ENCODE results near the gene HOXC5.

The HOXC5 gene

DNA sequence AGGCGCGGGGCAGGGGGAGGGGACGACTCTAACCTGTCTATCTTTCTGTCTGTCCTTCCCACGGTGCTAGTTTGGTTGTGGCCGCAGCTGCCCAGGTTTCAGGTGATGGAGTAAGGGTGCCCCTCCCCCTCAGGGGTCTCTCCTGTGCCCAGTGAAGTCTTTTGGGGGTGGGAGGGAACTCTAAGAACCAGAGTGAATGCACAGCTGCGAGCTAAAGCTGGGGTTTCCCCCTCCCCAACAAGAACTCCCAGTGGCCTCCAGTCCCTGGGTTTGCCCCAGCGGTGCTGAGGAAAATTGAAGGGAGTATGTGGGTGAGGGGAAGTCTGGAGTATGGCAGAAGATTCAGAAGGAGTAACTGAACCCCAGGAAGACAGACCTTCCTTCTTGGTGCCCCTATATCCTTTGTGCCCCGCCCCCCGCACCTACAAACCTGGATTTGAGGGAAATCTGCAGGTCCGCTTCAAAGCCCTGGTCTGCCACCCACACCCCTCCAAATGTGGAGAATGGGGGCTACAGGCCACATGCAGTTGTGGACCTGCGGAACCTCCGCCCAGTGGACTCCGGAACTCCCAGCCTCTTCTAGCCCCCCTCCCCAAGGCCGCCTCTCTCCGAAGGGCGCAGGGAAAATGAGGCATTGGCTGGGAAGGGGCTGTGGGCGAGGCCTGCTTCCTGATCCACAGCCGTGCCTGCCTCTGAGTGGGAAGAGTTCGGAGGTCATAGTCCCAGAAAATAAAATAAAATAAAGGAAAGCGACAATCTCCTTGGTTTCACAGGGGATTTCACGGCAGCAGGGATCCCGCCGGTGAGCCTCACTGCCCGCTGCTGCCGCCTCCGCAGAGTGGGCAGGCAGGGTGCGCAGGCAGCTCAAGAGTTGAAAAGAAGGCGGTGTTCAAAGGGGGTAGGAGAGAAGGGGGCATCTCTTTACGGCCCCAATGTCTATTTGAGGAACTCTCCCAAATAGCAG lies 36.3 kb upstream of the HOXC5 start:
- no peak for DNase-seq

DNA sequence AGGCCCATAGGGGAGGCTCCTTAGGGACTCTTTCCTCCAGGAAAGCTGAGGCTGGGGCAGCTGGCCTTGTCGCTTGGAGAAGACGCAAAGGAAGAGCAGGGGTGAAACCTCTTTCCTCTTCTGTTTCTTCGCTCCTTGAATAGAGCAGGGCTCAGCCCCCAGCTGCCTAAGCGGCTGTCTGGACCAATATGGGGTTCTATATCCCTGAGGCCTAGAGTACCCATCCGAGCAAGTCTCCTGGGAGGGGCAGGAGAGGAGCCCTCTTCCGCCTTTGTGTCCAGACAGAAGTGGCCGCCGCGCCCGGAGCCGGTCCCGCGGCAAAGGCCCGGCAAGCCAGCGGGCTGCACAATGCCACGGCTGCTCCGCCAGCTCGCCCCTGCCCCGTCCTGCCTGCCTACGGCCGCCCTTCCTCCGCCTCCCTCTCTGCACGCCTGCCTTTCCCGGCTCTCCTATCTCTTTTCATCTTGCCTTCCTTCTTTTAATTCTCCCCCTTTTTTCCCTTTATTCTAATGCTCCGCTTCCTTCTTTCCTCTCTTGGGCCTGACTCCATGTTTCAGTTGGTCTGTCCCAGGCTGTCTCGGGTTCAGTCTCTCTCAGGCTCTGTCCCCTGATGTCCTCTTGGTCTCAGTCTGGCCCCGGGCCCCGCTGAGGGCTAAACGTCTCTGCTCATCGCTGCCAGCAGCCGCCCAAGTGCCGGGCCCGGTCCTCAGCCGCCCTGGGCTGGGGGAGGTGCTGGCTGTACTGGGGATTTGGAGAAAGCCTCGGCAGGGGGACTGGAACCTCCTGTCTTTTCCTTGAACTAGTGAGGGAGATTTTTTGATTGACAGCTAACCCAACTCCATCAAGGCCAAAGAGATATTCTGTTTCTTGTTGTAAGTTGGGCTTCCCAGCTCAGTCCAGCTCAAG lies 35.4 kb upstream of the HOXC5 start:
- no peak for DNase-seq

DNA sequence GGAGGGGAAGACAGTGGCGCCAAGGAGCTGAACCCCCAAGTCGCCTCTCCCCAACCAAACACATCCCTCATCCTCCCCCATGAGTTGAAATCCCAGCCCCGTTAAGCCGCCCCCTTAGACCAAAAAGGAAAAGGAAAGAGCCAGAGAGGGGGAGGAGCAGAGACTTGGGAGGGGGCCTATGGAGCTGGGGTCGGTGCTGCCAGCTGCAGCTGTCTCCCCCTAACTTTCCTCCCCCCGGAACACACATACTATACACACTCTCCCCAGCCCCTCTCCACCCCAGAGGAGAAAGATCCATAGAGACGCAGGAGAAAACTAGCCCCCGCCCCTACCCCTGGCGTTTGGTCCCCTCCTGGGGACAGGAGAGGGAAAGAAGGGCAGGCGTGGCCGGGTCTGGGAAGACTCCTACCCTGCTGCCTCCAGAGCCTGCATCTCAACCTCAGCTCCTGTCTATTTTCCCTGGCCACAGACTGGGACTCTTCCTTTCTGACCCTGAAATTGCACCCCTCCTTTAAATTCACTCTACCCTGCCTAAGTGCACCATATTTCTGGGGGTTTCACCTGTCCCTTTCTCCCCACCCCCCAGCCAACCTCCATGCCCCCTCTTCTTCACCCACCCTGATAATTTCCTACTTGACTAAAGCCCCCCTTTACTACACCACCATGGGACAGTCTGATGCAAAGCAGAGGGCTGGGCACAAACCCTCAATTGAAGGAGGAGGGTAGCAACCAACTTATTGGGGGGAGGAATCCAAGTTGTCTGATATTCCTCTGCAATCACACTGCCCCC lies 34.5 kb upstream of the HOXC5 start:
- DNase-seq: no peak

DNA sequence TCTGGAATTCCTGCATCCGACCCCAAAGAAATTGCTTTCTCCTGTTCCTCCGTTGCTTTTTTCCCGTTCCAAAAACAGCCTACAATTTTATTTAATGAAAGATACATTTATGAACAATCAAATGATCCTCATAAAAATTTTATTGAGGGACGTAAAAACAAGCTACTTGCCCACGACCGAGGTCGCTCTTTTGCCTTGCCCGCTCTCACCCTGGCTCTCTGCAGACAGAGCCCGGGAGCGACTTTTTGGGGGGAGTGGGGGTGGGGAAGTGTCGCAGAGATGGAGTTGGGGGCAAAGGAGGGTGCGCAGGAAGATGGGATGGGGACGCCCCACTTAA lies 34.0 kb upstream of the HOXC5 start:
- no peak for DNase-seq

DNA sequence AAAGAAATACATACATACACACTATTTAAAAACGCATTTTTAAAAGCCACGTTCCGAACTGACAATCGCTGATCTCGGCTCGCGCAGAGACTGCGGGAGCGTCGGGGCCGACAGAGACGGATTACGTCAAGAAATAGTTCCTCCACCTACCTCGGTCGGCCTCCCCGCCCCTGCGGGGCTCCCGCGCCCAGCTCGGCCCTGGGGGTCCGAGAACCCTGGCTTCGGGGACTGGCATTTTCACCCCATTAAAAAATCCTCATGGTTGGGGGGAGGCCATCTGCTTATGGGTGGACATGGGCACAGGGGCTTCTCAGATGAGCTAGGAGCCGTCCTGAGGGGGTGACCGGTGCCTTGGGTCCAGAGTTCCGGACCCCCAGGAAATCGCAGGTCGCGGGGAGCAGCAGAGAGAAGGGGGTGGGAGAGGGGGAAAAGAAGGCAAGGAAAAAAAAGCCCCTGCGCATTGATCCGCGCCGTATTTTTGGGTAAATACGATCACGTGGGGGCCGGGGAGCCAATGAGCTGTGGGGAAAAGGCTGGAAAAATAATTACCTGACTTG lies 33.2 kb upstream of the HOXC5 start:
- peak; percentile 83 for DNase-seq

DNA sequence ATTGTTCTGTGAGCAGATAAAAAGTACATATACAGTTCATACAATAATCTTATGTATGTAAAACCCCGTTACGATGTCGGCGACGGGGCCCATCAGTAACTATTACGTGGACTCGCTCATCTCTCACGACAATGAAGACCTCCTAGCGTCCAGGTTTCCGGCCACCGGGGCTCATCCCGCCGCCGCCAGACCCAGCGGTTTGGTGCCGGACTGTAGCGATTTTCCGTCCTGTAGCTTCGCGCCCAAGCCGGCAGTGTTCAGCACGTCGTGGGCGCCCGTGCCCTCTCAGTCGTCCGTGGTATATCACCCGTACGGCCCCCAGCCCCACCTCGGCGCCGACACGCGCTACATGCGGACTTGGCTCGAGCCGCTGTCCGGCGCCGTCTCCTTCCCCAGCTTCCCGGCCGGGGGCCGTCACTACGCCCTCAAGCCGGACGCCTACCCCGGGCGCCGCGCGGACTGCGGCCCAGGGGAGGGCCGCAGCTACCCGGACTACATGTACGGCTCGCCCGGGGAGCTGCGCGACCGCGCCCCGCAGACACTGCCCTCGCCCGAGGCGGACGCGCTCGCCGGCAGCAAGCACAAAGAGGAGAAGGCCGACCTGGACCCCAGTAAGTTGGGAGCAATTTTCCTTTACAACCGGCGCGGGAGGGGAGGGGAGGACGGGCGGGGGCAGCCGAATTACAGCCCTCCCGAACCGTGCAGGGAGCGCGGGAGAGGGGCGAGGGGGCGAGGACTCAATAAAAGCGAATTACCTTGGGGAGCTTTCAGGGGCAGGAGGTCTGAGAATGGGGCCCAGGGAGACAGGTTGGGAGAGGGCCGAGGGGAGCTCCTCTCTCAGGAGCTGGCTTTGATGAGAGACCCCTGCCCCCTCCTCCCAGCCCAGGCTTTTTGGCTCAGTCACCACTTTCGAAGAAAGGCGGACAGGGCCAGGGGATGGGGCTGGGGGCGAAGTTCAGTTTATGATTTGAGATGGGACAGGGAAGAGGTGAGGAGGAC lies 32.4 kb upstream of the HOXC5 start, which contains the start of gene HOXC9:
HOXC9 (plus strand) TSS at position 46 of the 999 bp plus-strand sequence; CDS start at position 74, 28 bp downstream.
- DNase-seq: peak; percentile 53

DNA sequence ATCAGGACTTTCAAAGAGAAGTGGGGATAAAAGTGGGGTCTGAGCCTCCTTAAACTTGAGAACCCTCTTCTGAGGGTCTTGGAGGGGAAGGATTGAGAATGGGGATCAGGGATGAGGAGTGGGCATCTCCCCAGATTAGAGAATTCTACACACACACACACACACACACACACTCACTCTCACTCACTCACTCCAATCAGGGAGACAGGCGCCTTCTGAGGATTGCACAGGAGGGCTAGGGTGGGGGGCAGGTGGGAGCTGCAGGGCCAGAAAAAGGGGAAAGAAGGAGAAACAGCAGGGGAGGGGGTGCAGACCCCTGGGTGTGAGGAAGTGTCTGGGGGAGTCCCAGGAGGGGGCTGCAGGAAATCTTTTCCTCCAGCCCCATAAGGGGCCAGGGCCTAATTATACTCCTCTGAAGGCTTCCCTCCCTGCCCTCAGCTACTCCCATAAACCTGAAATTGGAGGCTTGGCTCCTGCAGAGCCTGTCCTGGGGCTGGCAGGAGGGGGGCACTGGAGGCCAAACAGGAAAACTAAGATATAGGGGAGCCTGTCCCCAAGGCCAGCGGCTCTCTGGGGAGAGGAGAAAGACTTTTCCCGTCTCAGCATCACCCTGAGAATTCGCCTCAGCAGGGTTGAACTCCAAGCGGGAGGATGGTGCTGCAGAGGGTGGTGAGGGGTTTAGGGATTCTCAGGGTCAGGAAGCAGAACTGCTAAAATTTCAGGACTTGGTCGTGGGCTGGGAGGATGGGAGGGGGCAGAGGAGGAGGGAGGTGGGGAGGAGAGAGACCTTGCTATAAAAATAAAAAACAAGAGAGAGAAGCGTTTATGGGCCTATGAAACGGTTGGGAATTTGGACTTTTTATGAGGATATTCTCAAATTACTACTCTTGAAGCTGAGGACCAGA lies 31.3 kb upstream of the HOXC5 start:
- no peak for DNase-seq

DNA sequence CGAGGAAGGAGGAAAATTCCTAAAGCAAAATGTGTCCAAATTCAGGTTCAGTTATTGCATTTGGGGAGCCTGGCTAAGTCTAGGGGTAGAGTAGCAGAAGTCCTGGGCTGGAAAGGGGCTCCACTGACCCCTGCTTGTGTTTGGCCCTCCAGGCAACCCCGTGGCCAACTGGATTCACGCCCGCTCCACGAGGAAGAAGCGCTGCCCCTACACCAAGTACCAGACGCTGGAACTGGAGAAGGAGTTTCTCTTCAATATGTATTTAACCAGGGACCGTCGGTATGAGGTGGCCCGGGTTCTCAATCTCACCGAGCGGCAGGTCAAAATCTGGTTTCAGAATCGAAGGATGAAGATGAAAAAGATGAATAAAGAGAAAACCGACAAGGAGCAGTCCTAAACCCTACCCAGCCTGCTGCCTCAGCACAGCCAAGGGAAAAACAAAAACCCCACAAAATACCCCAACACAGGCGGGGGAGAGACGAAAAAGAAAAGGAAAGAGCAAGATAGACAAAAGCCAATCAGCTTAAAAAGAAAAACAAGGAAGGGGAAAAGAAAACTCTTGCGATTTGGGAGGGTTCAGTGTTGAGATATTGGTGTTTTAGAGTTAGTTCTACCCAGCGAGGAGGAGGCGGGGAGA lies 30.5 kb upstream of the HOXC5 start:
- DNase-seq: no peak

DNA sequence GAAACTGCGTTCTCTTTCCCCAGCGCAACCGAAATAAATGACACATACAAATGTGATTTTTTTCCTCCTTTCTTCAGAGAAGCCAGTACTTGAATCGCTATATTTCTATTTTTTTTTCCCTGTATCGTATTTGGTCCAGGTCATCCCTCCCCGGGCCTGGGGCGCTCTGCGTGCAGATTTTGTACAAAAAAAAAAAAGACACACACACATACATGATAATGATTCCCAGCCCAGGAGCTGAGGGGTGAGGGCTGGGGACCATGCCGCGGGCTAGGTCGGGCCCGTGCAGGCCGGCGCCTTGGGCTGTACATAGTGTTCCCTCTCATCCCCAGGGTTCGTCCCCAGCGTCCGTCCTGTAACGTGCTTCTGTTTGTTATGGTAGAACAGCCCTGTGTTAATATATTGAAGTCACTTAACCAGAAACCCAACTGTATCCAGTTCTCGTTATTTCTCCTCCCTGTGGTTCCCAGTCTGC lies 29.9 kb upstream of the HOXC5 start:
- no peak for DNase-seq

DNA sequence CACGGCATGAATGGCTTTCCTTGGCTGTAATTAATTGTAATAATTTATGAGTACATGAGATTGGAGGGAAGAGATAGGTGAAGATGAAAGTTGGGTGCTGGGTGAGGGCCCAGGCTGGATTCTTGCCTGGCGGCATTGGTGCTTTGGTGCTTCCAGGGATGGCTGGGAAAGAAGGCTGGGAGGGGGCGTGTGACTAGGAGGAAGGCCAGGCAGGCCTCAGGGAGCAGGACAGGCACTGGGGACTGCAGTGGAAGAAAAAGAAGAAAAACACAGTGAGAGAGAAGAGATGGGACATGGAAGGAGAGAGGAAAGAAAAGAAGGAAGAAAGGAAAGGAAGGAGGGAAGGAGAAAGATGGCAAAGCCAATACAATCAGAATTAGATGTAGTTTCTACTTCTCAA lies 29.2 kb upstream of the HOXC5 start:
- DNase-seq: no peak

DNA sequence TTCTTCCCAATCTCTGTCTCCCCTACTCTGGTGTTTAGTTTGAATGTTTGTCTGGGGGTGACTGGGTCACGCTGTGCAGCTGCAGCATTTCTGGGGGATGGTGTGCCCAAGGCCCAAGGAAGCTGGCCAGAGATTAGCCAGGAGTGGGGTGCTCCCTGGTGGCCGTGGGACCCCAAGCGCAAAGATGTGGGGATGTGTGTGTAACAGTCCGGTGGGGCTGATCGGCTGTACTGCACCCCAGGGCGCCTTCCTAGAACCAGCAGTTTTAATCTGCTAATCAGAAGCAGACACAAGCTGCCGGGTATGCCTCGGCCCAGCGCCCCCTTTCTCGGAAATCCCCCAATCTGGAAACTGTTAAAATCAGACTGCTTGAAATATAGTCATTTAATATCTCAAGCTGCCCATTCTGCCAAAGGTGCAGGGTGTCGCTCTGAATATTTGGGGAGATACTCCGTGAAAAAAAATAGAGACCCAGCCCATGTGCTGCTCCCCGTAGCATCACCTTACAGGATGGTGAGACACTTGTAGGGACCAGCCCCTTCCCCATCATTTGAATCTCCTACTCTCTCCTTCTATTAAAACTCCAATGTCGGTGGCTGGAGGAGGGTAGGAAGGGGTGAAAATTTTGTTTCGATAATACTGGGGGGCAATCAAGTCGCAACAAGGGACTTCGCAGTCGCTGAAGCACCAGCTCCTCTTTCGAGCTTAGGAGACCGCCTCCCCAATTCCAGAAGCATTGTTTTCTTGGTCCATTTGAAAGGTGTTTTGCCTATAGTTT lies 28.6 kb upstream of the HOXC5 start:
- DNase-seq: no peak

DNA sequence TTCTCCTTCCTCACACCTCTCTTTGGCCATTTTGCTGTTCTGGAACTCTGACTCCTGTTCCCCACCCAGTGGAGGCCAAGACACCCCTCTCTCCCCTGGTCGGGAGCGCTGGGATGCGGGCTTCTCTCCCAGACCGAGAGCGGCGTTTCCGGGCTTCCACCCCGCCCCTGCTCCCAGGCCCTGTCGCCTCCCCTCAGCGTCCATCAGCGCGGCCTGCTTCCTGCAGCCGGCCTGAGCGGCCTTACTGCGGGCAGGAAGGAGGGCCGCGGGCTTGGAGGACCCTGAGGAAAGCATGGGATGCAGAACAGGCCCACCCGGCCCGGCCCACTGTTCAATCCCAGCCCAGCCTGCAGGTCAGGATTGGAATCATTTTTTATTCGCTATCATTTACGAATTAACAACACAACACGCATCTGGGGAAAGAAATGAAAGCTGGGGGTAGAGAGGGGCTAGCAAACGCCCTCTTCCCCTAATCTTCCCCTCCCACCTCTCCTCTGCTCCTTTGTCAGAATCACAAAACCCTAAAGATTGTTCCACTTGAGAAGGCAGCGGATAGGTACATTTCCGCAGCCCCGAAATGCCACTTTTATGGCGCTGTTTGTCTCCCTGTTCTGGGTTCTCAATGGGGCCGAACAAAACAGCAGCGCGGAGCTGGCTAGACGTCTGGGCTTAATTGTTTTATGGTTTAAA lies 27.9 kb upstream of the HOXC5 start:
- no peak for DNase-seq

DNA sequence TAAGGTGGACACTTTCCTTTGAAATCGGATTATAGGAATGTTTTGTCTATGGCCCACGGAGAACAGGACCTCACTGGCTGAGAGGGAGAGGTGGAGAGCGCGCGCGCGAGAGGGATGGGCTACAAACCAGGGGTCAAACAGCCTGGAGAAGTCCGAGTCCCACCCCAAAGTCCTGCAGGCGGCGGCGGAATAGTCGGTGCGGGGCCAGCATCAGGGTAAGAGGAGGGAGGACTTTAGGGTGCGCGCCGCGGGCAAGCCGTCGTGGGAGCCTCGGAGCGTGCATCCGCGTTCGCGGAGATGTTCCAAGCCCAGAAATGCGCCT lies 27.4 kb upstream of the HOXC5 start:
- no peak for DNase-seq

DNA sequence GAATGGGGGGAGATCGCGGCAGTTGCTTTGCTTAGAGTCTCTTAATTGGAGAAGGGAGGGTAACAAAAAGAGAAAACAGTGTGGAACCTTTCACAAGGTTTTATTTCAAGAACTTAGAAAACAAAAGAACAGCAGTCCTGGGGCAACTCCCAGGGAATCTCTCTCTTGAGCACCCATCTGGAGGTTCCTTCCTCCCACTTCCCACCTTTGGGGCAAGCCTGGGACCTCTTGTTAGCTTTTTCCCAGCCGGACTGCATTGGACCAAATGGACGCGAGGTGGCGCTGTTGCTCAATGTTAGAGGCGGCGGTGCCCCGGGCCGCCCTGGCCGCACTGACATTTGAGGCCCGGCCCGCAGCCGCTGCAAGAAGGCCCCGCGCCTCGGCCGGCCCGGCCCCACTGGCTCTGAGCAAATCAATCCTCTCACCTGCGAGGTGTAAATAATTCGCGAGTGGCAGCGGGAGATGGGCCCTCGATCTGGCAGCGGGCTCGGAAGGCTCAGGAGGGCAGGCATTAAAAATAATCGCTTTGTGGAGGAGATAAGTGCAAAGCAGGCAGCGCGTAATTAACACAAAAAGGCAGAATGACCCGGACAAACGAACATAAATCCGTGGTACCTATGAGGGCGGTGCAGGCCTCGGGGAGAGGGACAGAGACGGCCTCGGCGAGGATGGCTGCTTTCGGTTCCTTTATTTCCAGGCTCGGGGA lies 26.8 kb upstream of the HOXC5 start:
- peak; percentile 80 for DNase-seq

DNA sequence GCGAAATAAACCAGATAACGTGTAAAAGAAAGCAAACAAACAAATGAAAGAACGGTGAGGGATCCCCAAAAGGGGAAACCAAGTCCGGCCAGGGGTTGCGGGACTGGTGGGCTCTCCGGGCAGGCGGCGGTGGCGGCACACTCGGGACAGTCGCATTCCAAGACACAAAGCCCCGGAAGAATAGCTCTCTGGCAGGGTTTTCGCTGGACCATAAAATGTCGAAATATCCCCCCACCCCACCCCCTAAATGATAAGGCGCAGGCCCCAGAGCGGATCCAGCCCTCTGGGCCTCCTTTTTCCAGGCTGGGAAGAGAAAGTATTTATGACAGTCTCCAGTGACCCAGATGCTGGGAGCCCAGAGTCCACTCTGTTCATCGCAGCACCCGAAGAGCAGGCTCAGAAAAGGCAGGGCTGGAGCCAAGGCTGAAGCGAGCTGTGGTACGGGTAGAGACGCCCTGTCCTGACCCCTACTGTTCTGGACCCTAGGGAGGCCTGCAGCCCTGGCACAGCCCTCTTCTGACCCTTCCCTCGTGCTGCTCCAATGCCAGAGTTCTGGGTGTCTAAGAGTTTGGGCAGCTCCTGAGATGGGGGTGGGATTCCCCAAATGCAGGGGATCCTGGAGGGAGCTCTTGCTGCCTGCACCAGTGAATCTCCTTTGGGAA lies 26.2 kb upstream of the HOXC5 start:
- DNase-seq: no peak

DNA sequence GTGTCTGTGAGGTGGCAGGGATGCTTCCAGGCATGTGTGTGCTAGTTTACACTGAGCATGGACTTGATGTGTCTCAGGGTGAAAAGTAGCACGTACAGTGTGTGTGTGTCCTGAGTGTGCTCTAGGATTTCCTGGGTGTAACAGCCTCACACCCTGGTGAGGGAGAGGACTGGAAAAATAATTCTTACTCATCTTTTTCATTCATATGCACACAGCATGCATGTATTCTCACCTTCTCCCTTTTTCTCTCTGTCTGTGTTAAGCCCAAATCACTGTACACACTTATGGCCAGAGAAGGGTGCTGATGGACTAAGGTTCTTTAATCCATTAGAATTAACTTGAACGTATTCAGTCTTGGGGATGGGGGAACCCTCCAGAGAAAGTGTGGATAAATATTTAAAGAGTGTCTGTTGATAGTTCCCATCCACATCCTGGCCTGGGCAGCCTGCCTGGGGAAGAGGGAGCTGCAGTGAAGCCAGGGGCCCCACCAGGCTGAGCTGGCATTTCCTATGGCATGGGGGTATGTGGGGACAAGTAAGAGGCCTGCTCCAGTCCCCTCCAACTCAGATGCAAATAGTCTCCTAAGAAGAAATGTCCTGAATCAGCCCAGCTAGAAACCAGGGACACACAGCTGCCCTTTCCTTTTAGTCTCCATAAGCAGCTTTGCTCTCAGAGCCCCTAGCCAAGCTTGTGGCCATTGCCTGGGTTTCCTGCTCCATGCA lies 25.2 kb upstream of the HOXC5 start:
- DNase-seq: no peak

DNA sequence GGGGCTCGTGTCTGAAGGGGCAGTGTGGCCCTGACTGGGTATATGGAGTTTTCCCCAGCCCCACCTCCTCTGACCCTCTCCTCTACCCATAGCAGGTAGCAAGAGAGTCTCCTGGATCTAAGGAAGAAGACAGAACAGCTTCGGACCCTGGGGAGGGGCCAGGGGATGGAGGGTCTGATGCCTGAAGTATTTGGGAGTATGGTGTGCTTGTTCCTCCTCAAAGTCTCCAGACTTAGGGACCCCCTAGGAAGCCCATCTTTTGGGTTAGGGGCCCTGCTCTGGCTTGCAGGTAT lies 24.6 kb upstream of the HOXC5 start:
- DNase-seq: no peak

Data from EL (cell line).